B cell (primary cell): ENCODE results near the gene GPR176. TPM values are rescaled to one million over a fixed set of nuclear protein-coding genes. Genes with fewer than 3 reads are reported as not detected.

Source experiments
- ATAC-seq: fragments of 200-7000 bp; cut with Tn5 transposase; one replicate; pipeline ENCODE4 v1.10.0; 2021; ENCODE audit warnings: low read depth, mild to moderate bottlenecking, moderate number of reproducible peaks, moderate library complexity
- CTCF ChIA-PET: fragments of 350-600 bp; sonication (Branson Sonifier 250); formaldehyde crosslinking; loops from one replicate; lab custom pipeline; 2021; ENCODE audit warnings: antibody characterized with exemption, inconsistent platforms; lab: Charles Lee
- POLR2A ChIA-PET: fragments of 350-600 bp; sonication (Branson Sonifier 250); formaldehyde crosslinking; loops from one replicate; lab custom pipeline; 2021; ENCODE audit warnings: antibody characterized with exemption; lab: Charles Lee
- DNase-seq: peaks from one replicate; pipeline ENCODE4 v3.0.0; 2013
- H2AFZ ChIP-seq: 2 replicates; pipeline ENCODE4 v1.6.1; 2012; ENCODE audit warnings: mild to moderate bottlenecking, low read depth, low read length; ENCODE audit not compliant: insufficient read depth, poor library complexity, severe bottlenecking
- H3K27ac ChIP-seq, 2 donors: 1 replicate in 1 of 2; 2 replicates in 1 of 2; pipeline ENCODE4 v1.5.1; 2012 to 2013; ENCODE audit warnings: low read length in 2 of 2, mild to moderate bottlenecking in 2 of 2, moderate library complexity in 1 of 2
- H3K27me3 ChIP-seq, 4 experiments: fragments of 200-600 bp in 1 of 4; sonication (generic) in 1 of 4; replicated peaks in 1 of 4; 1 replicate in 2 of 4; 2 replicates in 2 of 4; pipeline versions ENCODE4 v1.6.1 to v1.7.0; 2013 to 2016; ENCODE audit warnings: low read length in 3 of 4, mild to moderate bottlenecking in 2 of 4, mixed read lengths in 1 of 4, moderate library complexity in 1 of 4; ENCODE audit not compliant: insufficient read depth in 4 of 4, control insufficient read depth in 3 of 4; ENCODE audit errors: control extremely low read depth in 1 of 4
- H3K36me3 ChIP-seq, 2 experiments: replicated peaks in 1 of 2; 1 replicate in 1 of 2; 2 replicates in 1 of 2; pipeline versions ENCODE4 v1.6.1 to v1.7.1; 2013; ENCODE audit warnings: low read length in 1 of 2; ENCODE audit not compliant: insufficient read depth in 2 of 2, control insufficient read depth in 1 of 2; ENCODE audit errors: control extremely low read depth in 1 of 2, extremely low read depth in 1 of 2
- H3K4me1 ChIP-seq, 2 donors: fragments of 200-600 bp in 1 of 2; sonication (generic) in 1 of 2; 1 replicate in 1 of 2; 2 replicates in 1 of 2; pipeline versions ENCODE4 v1.5.1 to v1.6.1; 2013 to 2017; ENCODE audit warnings: low read length in 2 of 2; ENCODE audit not compliant: control insufficient read depth in 2 of 2, insufficient read depth in 2 of 2
- H3K4me2 ChIP-seq: replicated peaks from 2 replicates; pipeline ENCODE3; 2012; ENCODE audit warnings: mild to moderate bottlenecking, low read depth, low read length; ENCODE audit not compliant: poor library complexity, severe bottlenecking
- H3K4me3 ChIP-seq, 5 experiments: fragments of 200-600 bp in 1 of 5; sonication (generic) in 1 of 5; 1 replicate in 3 of 5; 2 replicates in 2 of 5; pipeline versions ENCODE4 v1.5.1 to v1.7.0; 2011 to 2016; ENCODE audit warnings: low read length in 4 of 5, mild to moderate bottlenecking in 4 of 5, low read depth in 2 of 5, control low read depth in 1 of 5, moderate library complexity in 1 of 5; ENCODE audit not compliant: insufficient read depth in 1 of 5; ENCODE audit errors: control extremely low read depth in 1 of 5, extremely low read depth in 1 of 5
- H3K79me2 ChIP-seq: fragments of 200-600 bp; sonication (generic); one replicate; pipeline ENCODE4 v1.6.0; 2016; ENCODE audit warnings: low read length; ENCODE audit not compliant: control insufficient read depth, insufficient read depth
- H3K9ac ChIP-seq: fragments of 200-600 bp; sonication (generic); 2 replicates; pipeline ENCODE4 v1.6.1; 2017; ENCODE audit warnings: mild to moderate bottlenecking, low read length, moderate library complexity
- H3K9me3 ChIP-seq, 3 donors: one replicate each; pipeline versions ENCODE4 v1.6.1 to v1.7.1; 2013; ENCODE audit warnings: low read length in 2 of 3; ENCODE audit not compliant: control insufficient read depth in 2 of 3, insufficient read depth in 1 of 3; ENCODE audit errors: control extremely low read depth in 1 of 3
- H4K20me1 ChIP-seq: 2 replicates; pipeline ENCODE4 v1.6.0; 2012; ENCODE audit warnings: mild to moderate bottlenecking, low read length; ENCODE audit not compliant: insufficient read depth, control insufficient read depth, poor library complexity, severe bottlenecking
- H3K27ac Mint-ChIP-seq: one replicate; pipeline ENCODE4 v1.8.0; 2021; ENCODE audit warnings: mixed read lengths
- H3K27me3 Mint-ChIP-seq: one replicate; pipeline ENCODE4 v1.8.0; 2021; ENCODE audit warnings: mixed read lengths
- H3K4me1 Mint-ChIP-seq: one replicate; pipeline ENCODE4 v1.8.0; 2021; ENCODE audit warnings: mixed read lengths
- H3K4me3 Mint-ChIP-seq: one replicate; pipeline ENCODE4 v1.8.0; 2021; ENCODE audit warnings: mixed read lengths
- H3K9me3 Mint-ChIP-seq: one replicate; pipeline ENCODE4 v1.8.0; 2022; ENCODE audit warnings: mixed read lengths; ENCODE audit not compliant: insufficient read depth
- CTCF ChIP-seq: fragments of 200-600 bp; IDR thresholded peaks from one replicate; pipeline ENCODE4 v1.8.0; 2022; ENCODE audit warnings: antibody characterized with exemption, mild to moderate bottlenecking
- EZH2 ChIP-seq: IDR thresholded peaks from 2 replicates; pipeline ENCODE4 v1.6.1; 2012; ENCODE audit warnings: borderline replicate concordance, low read depth, mild to moderate bottlenecking, moderate library complexity, low read length; ENCODE audit not compliant: insufficient read depth, poor library complexity, severe bottlenecking
- WGBS: methylation state at CpG from one replicate; pipeline ENCODE4 v1.1.5; 2013; ENCODE audit warnings: missing lambda C conversion rate; ENCODE audit not compliant: insufficient coverage; 5-methylcytosine and 5-hydroxymethylcytosine counted together
- intact Hi-C: fragments of 100-400 bp; cut with micrococcal nuclease; formaldehyde crosslinking; loops from one replicate; pipeline ENCODE4 v1.10.0; 2022
- polyA plus RNA-seq: library from polyadenylated mRNA; depleted of rRNA; stranded (reverse); fragments of >200 nt; gene quantifications from 2 replicates; pipeline ENCODE4 v1.2.3, GENCODE V29; 2012
- total RNA-seq, 2 donors: library from RNA; stranded (reverse); fragments of 120-200 nt in 1 of 2; gene quantifications; 1 replicate in 1 of 2; 2 replicates in 1 of 2; pipeline versions ENCODE4 v1.2.3 to v1.2.4, GENCODE V29; 2013 to 2022

Gene GPR176
- total and polyA plus RNA-seq, 2 donors (not counting 1 experiment from before 2014, with no cell fraction given): 0.07 to 0.30 TPM

- no peak for DNase-seq
- H3K27ac Mint-ChIP-seq: no peak overlapping the region
- ChIA-PET CTCF (no interaction called here), POLR2A (no interaction called here)
- Histone ChIP-seq H3K9me3 (no peaks in the 10 kb centered on the region), H3K36me3 (peaks cover 0 to 32% of the 10 kb centered on the region in 2 experiments), H3K27ac (no peak overlapping the region), H3K4me2 (no peak overlapping the region), H3K9ac (no peak overlapping the region), H4K20me1 (no peaks in the 10 kb centered on the region), H3K4me1 (no peaks in the 10 kb centered on the region), H3K4me3 (no peak overlapping the region), H3K27me3 (no peaks in the 10 kb centered on the region), H3K79me2 (no peaks in the 10 kb centered on the region), H2AFZ (no peak overlapping the region)
- TF ChIP-seq EZH2 (no peak), CTCF (no peak)
- intact Hi-C loops: no loop called here
- no peaks in the 10 kb centered on the region for H3K9me3 Mint-ChIP-seq
- 85% methylated on average over 1 of the region's 1 CpG for WGBS
- ATAC-seq: no peak
- H3K4me1 Mint-ChIP-seq: no peaks in the 10 kb centered on the region
- H3K27me3 Mint-ChIP-seq: no peaks in the 10 kb centered on the region
- no peak overlapping the region for H3K4me3 Mint-ChIP-seq
Observed at GRCh38 chr15:39957481-39957880, 37.4 kb upstream of the GPR176 start.

GRCh38 chr15:39953521-39953920 lies 33.5 kb upstream of the GPR176 start:
- H3K4me1 Mint-ChIP-seq: no peaks in the 10 kb centered on the region
- DNase-seq: no peak
- Histone ChIP-seq H3K36me3 (peaks cover 0 to 31% of the 10 kb centered on the region in 2 experiments), H3K4me2 (no peak overlapping the region), H3K4me1 (no peaks in the 10 kb centered on the region), H4K20me1 (no peaks in the 10 kb centered on the region), H3K9ac (no peak overlapping the region), H3K79me2 (no peaks in the 10 kb centered on the region), H3K27ac (no peak overlapping the region), H3K9me3 (no peaks in the 10 kb centered on the region), H2AFZ (no peak overlapping the region), H3K4me3 (no peak overlapping the region), H3K27me3 (no peaks in the 10 kb centered on the region)
- intact Hi-C loops: no loop called here
- no peak overlapping the region for H3K27ac Mint-ChIP-seq
- no peak for ATAC-seq
- no peaks in the 10 kb centered on the region for H3K9me3 Mint-ChIP-seq
- CTCF ChIA-PET: interaction anchor here (0.9 kb wide), 1 partner anchor 8 kb away, joined by 3 read pairs; no protein-coding TSS in a partner anchor
- TF ChIP-seq EZH2 (no peak), CTCF (no peak)
- POLR2A ChIA-PET: no interaction called here
- H3K4me3 Mint-ChIP-seq: no peak overlapping the region
- 100% methylated on average over 1 of the region's 4 CpGs for WGBS
- H3K27me3 Mint-ChIP-seq: no peaks in the 10 kb centered on the region
